Measurements from ENCODE around the gene CTNNA3. TPM values are rescaled to one million over a fixed set of nuclear protein-coding genes. Genes with fewer than 3 reads are reported as not detected.
"Not testable (repeated sequence)": the region's sequence is repeated elsewhere in the genome, so short reads cannot be mapped to it uniquely, and the experiment has no call there.

CTNNA3 gene
- total and polyA plus RNA-seq, 12 donors, result 0.03 to 14.4 (median 0.47) TPM; not detected in 1

DNA sequence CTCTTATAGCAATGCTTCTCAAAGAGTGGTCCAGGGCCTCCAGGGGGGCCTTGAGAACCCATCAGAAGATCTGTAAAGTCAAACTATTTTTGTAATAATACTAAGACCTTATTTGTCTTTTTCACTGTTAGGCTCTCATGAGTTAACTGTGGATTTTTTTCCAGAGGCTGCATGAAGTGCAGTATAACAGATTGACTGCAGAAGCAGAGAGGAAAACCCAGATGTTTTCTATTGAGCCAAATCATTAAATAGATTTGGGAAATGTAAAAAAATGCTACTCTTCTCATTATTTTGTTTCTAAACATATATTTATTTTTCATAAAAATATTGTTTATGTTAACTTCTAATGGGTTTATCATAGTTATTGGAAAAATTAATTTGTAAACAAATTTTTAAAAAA, 1359.2 kb downstream of the CTNNA3 start:
- DNase-seq, result no peak
- H3K36me3 ChIP-seq (replicated peaks in 1 of 2), result no peaks in the 10 kb centered on the region
- H3K9me3 ChIP-seq (replicated peaks in 1 of 3), result no peaks in the 10 kb centered on the region
- TF ChIP-seq, protein P1, sequence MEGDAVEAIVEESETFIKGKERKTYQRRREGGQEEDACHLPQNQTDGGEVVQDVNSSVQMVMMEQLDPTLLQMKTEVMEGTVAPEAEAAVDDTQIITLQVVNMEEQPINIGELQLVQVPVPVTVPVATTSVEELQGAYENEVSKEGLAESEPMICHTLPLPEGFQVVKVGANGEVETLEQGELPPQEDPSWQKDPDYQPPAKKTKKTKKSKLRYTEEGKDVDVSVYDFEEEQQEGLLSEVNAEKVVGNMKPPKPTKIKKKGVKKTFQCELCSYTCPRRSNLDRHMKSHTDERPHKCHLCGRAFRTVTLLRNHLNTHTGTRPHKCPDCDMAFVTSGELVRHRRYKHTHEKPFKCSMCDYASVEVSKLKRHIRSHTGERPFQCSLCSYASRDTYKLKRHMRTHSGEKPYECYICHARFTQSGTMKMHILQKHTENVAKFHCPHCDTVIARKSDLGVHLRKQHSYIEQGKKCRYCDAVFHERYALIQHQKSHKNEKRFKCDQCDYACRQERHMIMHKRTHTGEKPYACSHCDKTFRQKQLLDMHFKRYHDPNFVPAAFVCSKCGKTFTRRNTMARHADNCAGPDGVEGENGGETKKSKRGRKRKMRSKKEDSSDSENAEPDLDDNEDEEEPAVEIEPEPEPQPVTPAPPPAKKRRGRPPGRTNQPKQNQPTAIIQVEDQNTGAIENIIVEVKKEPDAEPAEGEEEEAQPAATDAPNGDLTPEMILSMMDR (IDR thresholded peaks at IDR 0.05), result no peak
- no peak for TF ChIP-seq POLR2A (IDR thresholded peaks at IDR 0.05)
- H3K27ac ChIP-seq, result no peak overlapping the region
- no peaks in the 10 kb centered on the region for H3K4me1 ChIP-seq (replicated peaks in 1 of 2)
- intact Hi-C loops (cut with DNase I), result no loop called here
- H3K4me3 ChIP-seq, result no peak overlapping the region
- H3K27me3 ChIP-seq, result no peaks in the 10 kb centered on the region

DNA sequence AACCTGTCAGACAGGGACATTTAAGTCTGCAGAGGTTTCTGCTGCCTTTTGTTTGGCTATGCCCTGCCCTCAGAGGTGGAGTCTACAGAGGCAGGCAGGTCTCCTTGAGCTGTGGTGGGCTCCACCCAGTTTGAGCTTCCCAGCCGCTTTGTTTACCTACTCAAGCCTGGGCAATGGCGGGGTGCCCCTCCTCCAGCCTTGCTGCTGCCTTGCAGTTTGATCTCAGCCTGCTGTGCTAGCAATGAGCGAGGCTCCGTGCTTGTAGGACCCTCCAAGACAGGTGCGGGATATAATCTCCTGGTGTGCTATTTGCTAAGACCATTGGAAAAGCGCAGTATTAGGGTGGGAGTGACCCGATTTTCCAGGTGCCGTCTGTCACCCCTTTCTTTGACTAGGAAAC, 1360.2 kb downstream of the CTNNA3 start:
- H3K27me3 ChIP-seq; H3K36me3 ChIP-seq (replicated peaks in 1 of 2); DNase-seq; H3K4me3 ChIP-seq; H3K4me1 ChIP-seq (replicated peaks in 1 of 2); H3K9me3 ChIP-seq (replicated peaks in 1 of 3); H3K27ac ChIP-seq; intact Hi-C loops (cut with DNase I): not testable (repeated sequence)
- 87 to 95% (median 91%) methylated on average over 3 to 8 of the region's 8 CpGs for WGBS, 4 donors

DNA sequence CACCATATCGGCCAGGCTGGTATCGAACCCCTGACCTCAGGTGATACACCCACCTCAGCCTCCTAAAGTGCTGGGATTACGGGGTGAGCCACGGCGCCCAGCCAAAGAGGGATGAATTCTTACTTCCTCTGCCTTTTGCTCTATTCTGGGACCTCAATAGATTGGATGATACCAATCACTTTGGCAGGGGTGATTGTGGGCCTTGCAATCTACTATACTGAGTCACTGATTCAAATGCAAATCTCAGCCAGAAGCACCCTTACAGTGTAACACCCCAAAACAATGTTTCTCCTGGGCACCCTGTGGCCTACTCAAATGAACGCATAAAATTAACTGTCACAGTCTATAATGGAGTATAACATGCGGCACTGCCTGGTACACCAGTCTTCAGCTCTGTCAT, 1366.8 kb downstream of the CTNNA3 start:
- no peak overlapping the region for H3K4me3 ChIP-seq
- H3K36me3 ChIP-seq (replicated peaks in 1 of 2), result no peaks in the 10 kb centered on the region
- H3K9me3 ChIP-seq (replicated peaks in 1 of 3), result no peaks in the 10 kb centered on the region
- WGBS, 4 donors, result 93 to 95% (median 94%) methylated on average over 4 to 7 of the region's 7 CpGs
- no peak for DNase-seq
- no peak for TF ChIP-seq POLR2A (IDR thresholded peaks at IDR 0.05)
- TF ChIP-seq, protein P1 (IDR thresholded peaks at IDR 0.05), result no peak
- no peaks in the 10 kb centered on the region for H3K27me3 ChIP-seq
- intact Hi-C loops (cut with DNase I), result no loop called here
- no peak overlapping the region for H3K27ac ChIP-seq
- no peaks in the 10 kb centered on the region for H3K4me1 ChIP-seq (replicated peaks in 1 of 2)

DNA sequence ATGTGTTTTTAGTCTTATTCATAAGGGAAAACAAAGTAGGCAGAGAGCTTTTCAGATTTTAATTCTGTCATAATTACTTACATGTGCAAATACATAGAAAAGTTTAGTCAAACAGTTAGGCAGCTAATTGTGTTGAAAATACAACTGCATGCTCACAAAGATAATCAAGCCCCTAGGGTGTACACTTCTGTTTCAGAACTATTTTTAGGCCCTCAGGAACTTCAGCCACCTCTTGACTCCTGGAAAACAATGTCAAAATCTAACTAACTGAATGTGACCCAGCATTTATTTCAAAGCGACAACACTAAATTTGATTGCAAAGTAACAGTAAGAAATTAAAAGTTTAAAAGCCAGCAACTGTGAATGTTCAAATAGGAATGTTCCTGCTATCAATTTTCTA, 1369.1 kb downstream of the CTNNA3 start:
- Histone ChIP-seq H3K9me3 (replicated peaks in 1 of 3) (no peaks in the 10 kb centered on the region), H3K27me3 (no peaks in the 10 kb centered on the region), H3K4me1 (replicated peaks in 1 of 2) (no peaks in the 10 kb centered on the region), H3K27ac (no peak overlapping the region), H3K4me3 (no peak overlapping the region), H3K36me3 (replicated peaks in 1 of 2) (no peaks in the 10 kb centered on the region)
- WGBS, 4 donors, result 76 to 92% (median 86%) methylated on average over 1 of the region's 1 CpG
- intact Hi-C loops (cut with DNase I), result no loop called here
- TF ChIP-seq, protein P1 (IDR thresholded peaks at IDR 0.05), result no peak
- TF ChIP-seq POLR2A (IDR thresholded peaks at IDR 0.05), result no peak
- no peak for DNase-seq

DNA sequence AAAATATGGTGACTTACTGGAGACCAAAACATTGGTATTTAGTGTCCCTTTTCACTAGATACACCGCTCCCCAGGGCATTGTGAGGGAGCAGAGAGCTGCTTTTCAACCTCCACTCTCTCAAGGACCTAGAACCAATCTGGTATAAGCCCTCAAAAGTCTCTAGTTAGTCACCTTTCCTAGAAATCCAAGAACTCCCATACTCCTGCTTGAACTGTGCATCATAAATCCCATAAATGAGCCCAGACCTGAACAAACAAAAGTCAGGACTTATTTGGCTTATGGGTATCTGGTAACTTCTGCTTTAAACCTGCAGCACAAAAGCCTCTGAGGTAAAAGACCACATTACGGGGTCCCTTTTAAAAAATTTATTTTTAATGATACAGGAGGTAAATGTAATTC, 1373.2 kb downstream of the CTNNA3 start:
- Histone ChIP-seq H3K36me3 (replicated peaks in 1 of 2) (no peaks in the 10 kb centered on the region), H3K4me1 (replicated peaks in 1 of 2) (no peaks in the 10 kb centered on the region), H3K9me3 (replicated peaks in 1 of 3) (no peaks in the 10 kb centered on the region), H3K27ac (no peak overlapping the region), H3K27me3 (no peaks in the 10 kb centered on the region), H3K4me3 (no peak overlapping the region)
- WGBS, 4 donors, result 78 to 91% (median 83%) methylated on average over 2 of the region's 2 CpGs
- DNase-seq, result no peak
- intact Hi-C loops (cut with DNase I), result no loop called here
- TF ChIP-seq, protein P1 (IDR thresholded peaks at IDR 0.05), result no peak
- no peak for TF ChIP-seq POLR2A (IDR thresholded peaks at IDR 0.05)
